ENCODE results near the gene KIF26B.

- TF ChIP-seq CTCF (IDR thresholded peaks at IDR 0.05) (no peak), NR3C1 (CRISPR knock-in tag; conservative IDR thresholded peaks at IDR 0.05; ENCODE audit: low read depth) (no peak), ATF3 (CRISPR knock-in tag; conservative IDR thresholded peaks at IDR 0.05) (no peak), E2F5 (CRISPR knock-in tag; IDR thresholded peaks at IDR 0.05) (no peak), ZNF317 (CRISPR knock-in tag; IDR thresholded peaks at IDR 0.05; ENCODE audit: borderline replicate concordance, low read depth) (no peak), TEAD4 (CRISPR knock-in tag; IDR thresholded peaks at IDR 0.05) (no peak), NR2C2 (CRISPR knock-in tag; IDR thresholded peaks at IDR 0.05) (no peak), MXD4 (CRISPR knock-in tag; IDR thresholded peaks at IDR 0.05; ENCODE audit: borderline replicate concordance) (no peak), IRF2 (CRISPR knock-in tag; IDR thresholded peaks at IDR 0.05; ENCODE audit: borderline replicate concordance, low read depth) (no peak), ZNF396 (CRISPR knock-in tag; IDR thresholded peaks at IDR 0.05; ENCODE audit: borderline replicate concordance) (no peak), E2F4 (CRISPR knock-in tag; IDR thresholded peaks at IDR 0.05; ENCODE audit: borderline replicate concordance, low read depth) (no peak)
These were observed 144.0 kb downstream of the KIF26B start for GRCh38 chr1:245298781-245299180.
